Activated B cell treated with CpG ODN at 0.5 μM for 24 hours (primary cell): ENCODE data around the gene KCND3. TPM values are rescaled to one million over a fixed set of nuclear protein-coding genes. Genes with fewer than 3 reads are reported as not detected.

ENCODE experiments used
- ATAC-seq: fragments of 200-7000 bp; cut with Tn5 transposase; one replicate; pipeline ENCODE4 v1.10.0; 2021; ENCODE audit warnings: low read depth, mild to moderate bottlenecking, moderate library complexity
- CTCF ChIA-PET: fragments of 350-600 bp; sonication (Branson Sonifier 250); formaldehyde crosslinking; loops from one replicate; lab custom pipeline; 2021; ENCODE audit warnings: antibody characterized with exemption; lab: Charles Lee
- POLR2A ChIA-PET: fragments of 350-600 bp; sonication (Branson Sonifier 250); formaldehyde crosslinking; loops from one replicate; lab custom pipeline; 2021; ENCODE audit warnings: antibody characterized with exemption; lab: Charles Lee
- DNase-seq: peaks from one replicate; pipeline ENCODE4 v3.0.0; 2022
- H3K27ac Mint-ChIP-seq: one replicate; pipeline ENCODE4 v1.8.0; 2020; ENCODE audit warnings: mixed read lengths
- H3K27me3 Mint-ChIP-seq: one replicate; pipeline ENCODE4 v1.8.0; 2021; ENCODE audit warnings: mixed read lengths
- H3K36me3 Mint-ChIP-seq: one replicate; pipeline ENCODE4 v1.8.0; 2021; ENCODE audit warnings: low read depth, mixed read lengths
- H3K4me1 Mint-ChIP-seq: one replicate; pipeline ENCODE4 v1.8.0; 2021; ENCODE audit warnings: mixed read lengths
- H3K4me3 Mint-ChIP-seq: one replicate; pipeline ENCODE4 v1.8.0; 2020; ENCODE audit warnings: mild to moderate bottlenecking, mixed read lengths
- H3K9me3 Mint-ChIP-seq: one replicate; pipeline ENCODE4 v1.8.0; 2020; ENCODE audit warnings: mixed read lengths
- CTCF ChIP-seq: fragments of 200-600 bp; IDR thresholded peaks from one replicate; pipeline ENCODE4 v1.8.0; 2022; ENCODE audit warnings: antibody characterized with exemption, mild to moderate bottlenecking
- intact Hi-C: fragments of 100-400 bp; cut with micrococcal nuclease; formaldehyde crosslinking; loops from one replicate; pipeline ENCODE4 v1.15.1; 2024
- total RNA-seq: library from RNA; stranded (reverse); gene quantifications from 2 replicates; pipeline ENCODE4 v1.2.3, GENCODE V29; 2022

The KCND3 gene
- total RNA-seq, 1 donor from 2014 or later = 0.04 TPM

DNA sequence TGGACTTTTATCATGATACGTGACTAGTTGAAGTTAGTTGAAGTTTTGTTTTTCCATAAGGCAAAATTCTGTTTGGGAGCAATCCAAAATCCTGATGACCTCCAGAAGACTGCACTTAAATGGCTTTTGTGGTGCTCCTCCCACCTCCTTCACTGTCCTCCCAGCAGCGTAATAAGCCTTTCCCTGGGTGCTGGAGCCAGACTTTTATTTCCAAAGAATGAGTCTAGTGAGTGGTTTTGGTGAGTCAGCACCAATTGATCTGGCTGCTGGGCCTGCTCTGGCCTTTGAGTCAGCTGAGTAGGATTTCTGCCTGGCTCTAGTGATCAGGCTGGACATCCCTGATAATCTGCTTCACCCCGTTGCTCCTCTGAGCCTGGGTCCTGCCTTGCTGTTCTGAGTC lies 21.7 kb upstream of the KCND3 start:
- Mint-ChIP-seq H3K27ac (no peak overlapping the region), H3K4me1 (no peaks in the 10 kb centered on the region), H3K4me3 (no peak overlapping the region), H3K36me3 (no peaks in the 10 kb centered on the region), H3K27me3 (peaks cover 12% of the 10 kb centered on the region), H3K9me3 (peaks cover 3% of the 10 kb centered on the region)
- CTCF ChIA-PET = no interaction called here
- intact Hi-C loops = no loop called here
- ATAC-seq = no peak
- TF ChIP-seq CTCF = no peak
- POLR2A ChIA-PET = no interaction called here
- DNase-seq = no peak

DNA sequence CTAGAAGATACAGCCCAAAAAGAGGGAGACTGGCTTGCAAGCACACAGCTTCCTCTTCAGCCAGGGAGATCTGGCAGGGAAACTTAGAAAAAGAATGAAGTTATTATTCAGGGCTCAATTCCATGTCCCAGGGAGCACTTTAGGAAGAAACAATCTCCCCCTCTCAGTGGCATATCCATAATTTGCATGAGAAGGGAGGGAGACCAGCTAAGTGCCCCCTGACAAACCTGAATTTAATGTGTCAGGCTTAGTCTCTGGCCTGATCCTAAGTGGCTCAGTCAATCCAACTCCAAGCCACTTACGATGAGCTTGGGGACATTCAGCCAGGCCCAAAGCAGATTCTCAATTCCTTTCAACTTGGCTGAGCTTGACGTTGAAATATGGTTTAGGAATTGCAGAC lies 17.7 kb upstream of the KCND3 start:
- ChIA-PET CTCF (no interaction called here), POLR2A (no interaction called here)
- no peak for DNase-seq
- ATAC-seq = no peak
- Mint-ChIP-seq H3K4me1 (no peaks in the 10 kb centered on the region), H3K4me3 (no peak overlapping the region), H3K9me3 (no peaks in the 10 kb centered on the region), H3K27me3 (peaks cover 2% of the 10 kb centered on the region), H3K27ac (no peak overlapping the region), H3K36me3 (no peaks in the 10 kb centered on the region)
- no peak for TF ChIP-seq CTCF
- intact Hi-C loops = no loop called here

GRCh38 chr1:112006416-112007025 lies 17.1 kb upstream of the KCND3 start:
- DNase-seq (no peak), ATAC-seq (no peak)
- POLR2A ChIA-PET = no interaction called here
- Mint-ChIP-seq H3K4me3 (no peak overlapping the region), H3K4me1 (no peaks in the 10 kb centered on the region), H3K27me3 (peaks cover 2% of the 10 kb centered on the region), H3K9me3 (no peaks in the 10 kb centered on the region), H3K36me3 (no peaks in the 10 kb centered on the region), H3K27ac (no peak overlapping the region)
- TF ChIP-seq CTCF = no peak
- intact Hi-C loops = no loop called here
- CTCF ChIA-PET = no interaction called here

DNA sequence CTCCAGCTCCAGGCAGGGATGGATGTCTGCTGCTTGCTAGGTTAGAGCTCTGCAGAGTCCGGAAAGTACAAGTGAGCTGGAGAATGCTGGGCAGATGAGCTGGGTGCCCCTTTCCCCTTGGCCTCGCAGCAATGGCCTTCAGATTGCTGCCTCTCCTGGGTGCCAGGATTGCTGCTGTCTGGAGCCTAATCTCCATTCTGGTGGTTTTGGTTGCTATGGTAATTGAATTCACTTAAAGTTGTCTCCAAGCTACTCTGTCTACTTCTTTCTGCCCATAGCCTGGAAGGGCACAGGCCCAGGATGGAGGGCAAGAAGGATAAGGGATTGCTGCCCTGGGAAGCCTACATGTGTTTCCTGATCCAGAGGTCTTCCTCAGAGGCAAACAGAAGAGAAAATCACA lies 14.6 kb upstream of the KCND3 start:
- H3K4me3 Mint-ChIP-seq = no peak overlapping the region
- no peak overlapping the region for H3K27ac Mint-ChIP-seq
- H3K4me1 Mint-ChIP-seq = no peaks in the 10 kb centered on the region
- H3K36me3 Mint-ChIP-seq = no peaks in the 10 kb centered on the region
- no peaks in the 10 kb centered on the region for H3K9me3 Mint-ChIP-seq
- no peak for DNase-seq
- ChIA-PET CTCF (no interaction called here), POLR2A (no interaction called here)
- H3K27me3 Mint-ChIP-seq = peaks cover 14% of the 10 kb centered on the region
- TF ChIP-seq CTCF = no peak
- no peak for ATAC-seq
- intact Hi-C loops = no loop called here

- ChIA-PET POLR2A (no interaction called here), CTCF (no interaction called here)
- H3K27ac Mint-ChIP-seq = no peak overlapping the region
- TF ChIP-seq CTCF = no peak
- no peaks in the 10 kb centered on the region for H3K4me1 Mint-ChIP-seq
- H3K36me3 Mint-ChIP-seq = no peaks in the 10 kb centered on the region
- H3K27me3 Mint-ChIP-seq = peaks cover 16% of the 10 kb centered on the region
- ATAC-seq (no peak), DNase-seq (no peak)
- H3K4me3 Mint-ChIP-seq = no peak overlapping the region
- H3K9me3 Mint-ChIP-seq = no peaks in the 10 kb centered on the region
- intact Hi-C loops = no loop called here
These were observed 13.0 kb upstream of the KCND3 start for GRCh38 chr1:112002514-112002913.
